Left ventricle myocardium inferior (tissue), 1 donor: ENCODE results near the gene RAP1B. TPM values are rescaled to one million over a fixed set of nuclear protein-coding genes. Genes with fewer than 3 reads are reported as not detected.
"Not testable (repeated sequence)": the region's sequence is repeated elsewhere in the genome, so short reads cannot be mapped to it uniquely, and the experiment has no call there.

ENCODE experiments used
- DNase-seq: peaks from one replicate; pipeline ENCODE4 v3.0.0-alpha.2; 2020
- H3K27ac ChIP-seq: fragments of 200-600 bp; replicated peaks from 2 replicates; pipeline ENCODE4 v1.8.0; 2021
- H3K27me3 ChIP-seq: fragments of 200-600 bp; 2 replicates; pipeline ENCODE4 v1.8.0; 2021; ENCODE audit warnings: low read depth
- H3K36me3 ChIP-seq: fragments of 200-600 bp; 2 replicates; pipeline ENCODE4 v1.8.0; 2021
- H3K4me1 ChIP-seq: fragments of 200-600 bp; 2 replicates; pipeline ENCODE4 v1.8.0; 2021
- H3K4me3 ChIP-seq: fragments of 200-600 bp; 2 replicates; pipeline ENCODE4 v1.8.0; 2021; ENCODE audit warnings: mild to moderate bottlenecking, moderate library complexity
- H3K9me3 ChIP-seq: fragments of 200-600 bp; replicated peaks from 2 replicates; pipeline ENCODE4 v1.8.0; 2021
- intact Hi-C: fragments of 100-400 bp; cut with micrococcal nuclease; formaldehyde crosslinking; loops from one replicate; pipeline ENCODE4 v1.11.0; 2022
- total RNA-seq: library from RNA; stranded (reverse); fragmentation: NEBNext Ultra II Directional; extraction: Animal tissue kit (Norgen Biotek cat#: 25700); gene quantifications from one replicate; pipeline ENCODE4 v1.2.1, GENCODE V29; 2021
- TF ChIP-seq, protein P1 (sequence below): fragments of 200-600 bp; IDR thresholded peaks from 2 replicates; pipeline ENCODE4 v1.8.0; 2021; ENCODE audit warnings: antibody characterized with exemption, mild to moderate bottlenecking, borderline replicate concordance
- donor health status: DM: no; HTN: yes; CAD: no; lungs with severe emphysema.

The RAP1B gene
- total RNA-seq, 1 donor from 2014 or later, result 41.5 TPM

DNA sequence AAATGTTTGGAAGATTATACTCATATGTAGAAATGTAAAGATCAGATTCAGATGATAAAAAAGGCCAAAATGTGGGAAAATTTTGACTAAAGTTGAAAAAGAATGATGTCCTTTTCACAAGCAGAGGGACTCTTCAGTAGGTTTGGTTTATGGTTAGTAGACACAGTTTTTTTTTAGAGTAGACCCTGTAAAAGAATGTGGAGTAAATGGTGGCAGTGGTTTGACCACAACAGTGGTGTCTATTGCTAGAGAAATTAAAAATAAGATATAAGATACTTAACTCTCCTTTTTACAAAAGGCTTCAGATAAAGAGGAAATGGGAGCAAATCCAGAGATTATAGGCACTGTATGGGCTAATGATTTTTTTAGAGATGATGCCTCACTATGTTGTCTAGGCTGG, 21.8 kb downstream of the RAP1B start:
- Histone ChIP-seq H3K27me3 (no peaks in the 10 kb centered on the region), H3K4me1 (peaks cover 89% of the 10 kb centered on the region), H3K9me3 (peaks cover 10% of the 10 kb centered on the region), H3K4me3 (no peak overlapping the region), H3K36me3 (peaks cover 7% of the 10 kb centered on the region), H3K27ac (no peak overlapping the region)
- TF ChIP-seq, protein P1, sequence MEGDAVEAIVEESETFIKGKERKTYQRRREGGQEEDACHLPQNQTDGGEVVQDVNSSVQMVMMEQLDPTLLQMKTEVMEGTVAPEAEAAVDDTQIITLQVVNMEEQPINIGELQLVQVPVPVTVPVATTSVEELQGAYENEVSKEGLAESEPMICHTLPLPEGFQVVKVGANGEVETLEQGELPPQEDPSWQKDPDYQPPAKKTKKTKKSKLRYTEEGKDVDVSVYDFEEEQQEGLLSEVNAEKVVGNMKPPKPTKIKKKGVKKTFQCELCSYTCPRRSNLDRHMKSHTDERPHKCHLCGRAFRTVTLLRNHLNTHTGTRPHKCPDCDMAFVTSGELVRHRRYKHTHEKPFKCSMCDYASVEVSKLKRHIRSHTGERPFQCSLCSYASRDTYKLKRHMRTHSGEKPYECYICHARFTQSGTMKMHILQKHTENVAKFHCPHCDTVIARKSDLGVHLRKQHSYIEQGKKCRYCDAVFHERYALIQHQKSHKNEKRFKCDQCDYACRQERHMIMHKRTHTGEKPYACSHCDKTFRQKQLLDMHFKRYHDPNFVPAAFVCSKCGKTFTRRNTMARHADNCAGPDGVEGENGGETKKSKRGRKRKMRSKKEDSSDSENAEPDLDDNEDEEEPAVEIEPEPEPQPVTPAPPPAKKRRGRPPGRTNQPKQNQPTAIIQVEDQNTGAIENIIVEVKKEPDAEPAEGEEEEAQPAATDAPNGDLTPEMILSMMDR, result no peak
- intact Hi-C loops, result no loop called here
- DNase-seq, result no peak

DNA sequence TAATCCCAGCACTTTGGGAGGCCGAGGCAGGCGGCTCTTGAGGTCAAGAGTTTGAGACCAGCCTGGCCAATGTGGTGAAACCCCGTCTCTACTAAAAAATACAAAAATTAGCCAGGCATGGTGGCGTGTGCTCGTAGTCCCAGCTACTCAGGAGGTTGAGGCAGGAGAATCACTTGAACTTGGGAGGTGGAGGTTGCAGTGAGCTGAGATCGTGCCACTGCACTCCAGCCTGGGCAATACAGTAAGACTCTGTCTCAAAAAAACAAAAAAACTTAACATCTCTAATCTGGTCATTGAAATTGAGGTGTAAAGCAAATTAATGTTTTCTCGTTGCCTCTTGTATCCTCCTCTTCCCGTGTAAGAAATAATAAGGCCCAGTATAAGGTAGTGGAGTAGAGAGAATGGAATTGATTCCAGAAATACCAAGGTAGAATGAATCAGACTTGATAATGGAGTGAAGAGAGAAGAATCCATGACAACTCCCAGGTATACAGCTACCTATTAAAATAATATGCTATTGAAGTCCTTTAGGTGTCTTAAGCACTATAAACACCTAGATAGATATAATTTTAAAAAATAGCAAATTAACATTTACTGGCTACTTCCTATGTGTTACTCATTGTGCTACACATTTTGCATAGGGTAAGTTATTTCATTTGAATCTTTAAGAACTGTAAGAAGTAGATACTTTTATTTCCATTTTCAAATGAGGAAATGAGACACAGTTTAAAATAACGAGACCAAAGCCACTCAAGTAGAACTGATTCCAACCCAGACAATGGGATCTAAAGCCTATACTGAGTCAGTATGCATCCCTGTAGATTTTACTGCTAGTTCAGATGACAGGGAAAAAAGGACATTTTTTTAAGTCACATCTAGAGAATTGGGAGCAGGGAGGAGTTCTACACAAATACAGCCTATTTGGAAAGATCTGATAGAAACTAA, 23.2 kb downstream of the RAP1B start:
- Histone ChIP-seq H3K4me3 (no peak overlapping the region), H3K36me3 (no peaks in the 10 kb centered on the region), H3K4me1 (peaks cover 96% of the 10 kb centered on the region), H3K27me3 (no peaks in the 10 kb centered on the region), H3K9me3 (no peaks in the 10 kb centered on the region), H3K27ac (no peak overlapping the region)
- TF ChIP-seq, protein P1, result no peak
- intact Hi-C loops, result no loop called here
- DNase-seq, result no peak

GRCh38 chr12:68636268-68636667, 25.6 kb downstream of the RAP1B start:
- Histone ChIP-seq H3K9me3 (no peaks in the 10 kb centered on the region), H3K27me3 (no peaks in the 10 kb centered on the region), H3K4me1 (peaks cover 93% of the 10 kb centered on the region), H3K36me3 (no peaks in the 10 kb centered on the region), H3K4me3 (no peak overlapping the region), H3K27ac (no peak overlapping the region)
- intact Hi-C loops, result no loop called here
- TF ChIP-seq, protein P1, result no peak
- DNase-seq, result no peak

DNA sequence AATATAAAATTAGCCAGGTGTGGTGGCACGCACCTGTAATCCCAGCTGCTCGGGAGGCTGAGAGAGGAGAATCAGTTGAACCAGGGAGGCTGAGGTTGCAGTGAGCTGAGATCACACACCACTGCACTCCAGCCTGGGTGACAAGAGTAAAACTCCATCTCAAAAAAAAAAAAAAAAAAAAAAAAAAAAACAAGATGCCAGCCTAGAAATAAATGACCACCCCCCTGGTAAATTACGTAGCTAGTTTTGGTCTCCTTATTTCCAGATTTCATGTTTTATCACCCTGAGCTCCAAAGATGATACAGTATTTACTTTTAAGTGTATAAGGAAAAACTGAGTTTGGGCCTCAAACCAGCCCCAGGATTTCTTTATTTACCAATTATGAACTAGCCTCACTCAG, 26.7 kb downstream of the RAP1B start:
- H3K4me3 ChIP-seq, intact Hi-C loops, H3K27ac ChIP-seq, H3K36me3 ChIP-seq, H3K27me3 ChIP-seq, DNase-seq, H3K9me3 ChIP-seq: not testable (repeated sequence)
- peaks cover 93% of the 10 kb centered on the region for H3K4me1 ChIP-seq

- Histone ChIP-seq H3K9me3 (no peaks in the 10 kb centered on the region), H3K27ac (no peak overlapping the region), H3K27me3 (no peaks in the 10 kb centered on the region), H3K4me1 (peaks cover 88% of the 10 kb centered on the region), H3K4me3 (no peak overlapping the region), H3K36me3 (no peaks in the 10 kb centered on the region)
- no peak for DNase-seq
- TF ChIP-seq, protein P1, result no peak
- intact Hi-C loops, result no loop called here
Observed at GRCh38 chr12:68638171-68638570, 27.5 kb downstream of the RAP1B start.

GRCh38 chr12:68638721-68639395, 28.2 kb downstream of the RAP1B start:
- TF ChIP-seq, protein P1, result no peak
- peaks cover 84% of the 10 kb centered on the region for H3K4me1 ChIP-seq

More at GRCh38 chr12:68638721-68639395, 28.2 kb downstream of the RAP1B start:
- H3K27me3 ChIP-seq, result no peaks in the 10 kb centered on the region
- DNase-seq, result no peak
- intact Hi-C loops, result no loop called here
- no peak overlapping the region for H3K4me3 ChIP-seq
- H3K9me3 ChIP-seq, result no peaks in the 10 kb centered on the region
- no peaks in the 10 kb centered on the region for H3K36me3 ChIP-seq
- H3K27ac ChIP-seq, result no peak overlapping the region
